K562 (cell line): ENCODE measurements around the gene CEP170. TPM values are rescaled to one million over a fixed set of nuclear protein-coding genes. Genes with fewer than 3 reads are reported as not detected.

Experiments
- ATAC-seq: fragments of 200-7000 bp; cut with Tn5 transposase; 3 replicates; pipeline ENCODE4 v1.9.1; 2020; ENCODE audit warnings: moderate library complexity
- BruUV-seq: library from RNA; stranded (reverse); fragments of 400-500 nt; replicated peaks from 2 replicates; lab custom pipeline; 2021; lab: Mats Ljungman, UMichigan
- CTCF ChIA-PET: fragments of 300-600 bp; formaldehyde crosslinking; extraction: SDS; loops from one replicate; lab custom pipeline; 2021; ENCODE audit warnings: low intra/inter-chr PET ratio; lab: Yijun Ruan, JAX
- POLR2A ChIA-PET: fragments of 300-600, 350-650 bp; sonication (Branson Sonifier 250); formaldehyde crosslinking; extraction: SDS; loops from one replicate; lab custom pipeline; 2021; ENCODE audit warnings: antibody characterized with exemption, inconsistent platforms; lab: Yijun Ruan, JAX
- DNase-seq, 4 experiments: peaks; one replicate each; pipeline versions ENCODE4 v3.0.0 to v3.0.0-alpha.2; 2011 to 2018; ENCODE audit warnings: low spot score in 3 of 4, mixed read lengths in 3 of 4; ENCODE audit errors: extremely low read depth in 1 of 4
- FAIRE-seq: peaks from 2 replicates; lab custom pipeline; 2011; peaks lifted over from hg19 to GRCh38; lab: Jason Lieb, UNC
- H2AFZ ChIP-seq: 2 replicates; pipeline ENCODE4 v1.6.0; 2011; ENCODE audit warnings: low read depth, low read length, control low read depth, inconsistent platforms
- H3K27ac ChIP-seq: fragments of 200-600 bp; 3 replicates; pipeline ENCODE4 v1.8.0; 2011; ENCODE audit warnings: low read depth, mild to moderate bottlenecking, control low read depth, inconsistent platforms, low read length, moderate library complexity, mixed read lengths; ENCODE audit errors: extremely low read depth
- H3K27me3 ChIP-seq, 2 experiments: fragments of 300-600 bp in 1 of 2; 2 replicates in 1 of 2; 3 replicates in 1 of 2; pipeline versions ENCODE4 v1.6.0 to v1.8.0; 2011; ENCODE audit warnings: inconsistent platforms in 2 of 2, low read length in 2 of 2, mild to moderate bottlenecking in 1 of 2, mixed read lengths in 1 of 2, moderate library complexity in 1 of 2; ENCODE audit not compliant: control insufficient read depth in 2 of 2, insufficient read depth in 2 of 2
- H3K36me3 ChIP-seq: fragments of 300-600 bp; 3 replicates; pipeline ENCODE4 v1.8.0; 2011; ENCODE audit warnings: mild to moderate bottlenecking, low read length, inconsistent platforms; ENCODE audit not compliant: control insufficient read depth, insufficient read depth
- H3K4me1 ChIP-seq, 2 experiments: fragments of 200-600 bp in 1 of 2; replicated peaks in 1 of 2; 2 replicates in 1 of 2; 3 replicates in 1 of 2; pipeline versions ENCODE4 v1.5.1 to v1.8.0; 2011; ENCODE audit warnings: inconsistent platforms in 2 of 2, low read length in 2 of 2, mild to moderate bottlenecking in 1 of 2, mixed read lengths in 1 of 2, moderate library complexity in 1 of 2; ENCODE audit not compliant: control insufficient read depth in 2 of 2, insufficient read depth in 2 of 2
- H3K4me2 ChIP-seq: 2 replicates; pipeline ENCODE4 v1.6.1; 2011; ENCODE audit warnings: low read length, control low read depth, inconsistent platforms, mixed read lengths; ENCODE audit not compliant: insufficient read depth
- H3K4me3 ChIP-seq: fragments of 200-600 bp; sonication (generic), shearing (Covaris generic); 2 replicates; pipeline ENCODE4 v1.5.1; 2016; ENCODE audit warnings: control low read depth, inconsistent platforms
- H3K79me2 ChIP-seq: fragments of 200-600 bp; 3 replicates; pipeline ENCODE4 v1.8.0; 2011; ENCODE audit warnings: low read length, inconsistent platforms; ENCODE audit not compliant: control insufficient read depth, insufficient read depth
- H3K9ac ChIP-seq, 2 experiments: 2 replicates each; pipeline versions ENCODE4 v1.6.0 to v1.6.1; 2011; ENCODE audit warnings: low read depth in 2 of 2, low read length in 2 of 2, control low read depth in 1 of 2, inconsistent platforms in 1 of 2, mild to moderate bottlenecking in 1 of 2, mixed read lengths in 1 of 2; ENCODE audit not compliant: insufficient read depth in 1 of 2
- H3K9me1 ChIP-seq: one replicate; pipeline ENCODE4 v1.6.0; 2011; ENCODE audit warnings: inconsistent platforms, mild to moderate bottlenecking, low read length, moderate library complexity; ENCODE audit not compliant: control insufficient read depth, insufficient read depth
- H3K9me3 ChIP-seq: replicated peaks from 2 replicates; pipeline ENCODE4 v1.5.1; 2011; ENCODE audit warnings: low read depth, low read length, inconsistent platforms; ENCODE audit not compliant: control insufficient read depth, insufficient read depth
- H4K20me1 ChIP-seq: replicated peaks from 2 replicates; pipeline ENCODE4 v1.6.1; 2011; ENCODE audit warnings: low read length, inconsistent platforms, mixed read lengths; ENCODE audit not compliant: control insufficient read depth, insufficient read depth
- ARID1B ChIP-seq: fragments of 450-650 bp; IDR thresholded peaks from 2 replicates; pipeline ENCODE4 v1.6.1; 2016; ENCODE audit warnings: antibody characterized with exemption, mild to moderate bottlenecking, inconsistent platforms
- E2F1 ChIP-seq: sonication (generic); formaldehyde crosslinking; IDR thresholded peaks from 2 replicates; pipeline ENCODE4 v1.8.1; 2023; ENCODE audit warnings: mild to moderate bottlenecking, missing genetic modification reagents, moderate library complexity
- E2F6 ChIP-seq, 2 experiments: IDR thresholded peaks; 2 replicates each; pipeline ENCODE4 v1.6.1; 2011; ENCODE audit warnings: borderline replicate concordance in 1 of 2, control low read depth in 1 of 2, low read depth in 1 of 2, low read length in 1 of 2, mild to moderate bottlenecking in 1 of 2, mixed read lengths in 1 of 2, moderate library complexity in 1 of 2; ENCODE audit not compliant: insufficient read depth in 1 of 2, insufficient read length in 1 of 2, poor library complexity in 1 of 2, severe bottlenecking in 1 of 2; ENCODE audit errors: extremely low read depth in 1 of 2
- IFI16 ChIP-seq: fragments of 250-450 bp; sonication (Bioruptor Pico); IDR thresholded peaks from 2 replicates; pipeline ENCODE4 v2.1.2; 2022; ENCODE audit warnings: mild to moderate bottlenecking, inconsistent platforms
- MXI1 ChIP-seq: IDR thresholded peaks from 2 replicates; pipeline ENCODE4 v1.6.1; 2011; ENCODE audit warnings: low read depth, mild to moderate bottlenecking, improper control_type of control experiment, low read length
- NR4A1 ChIP-seq, 2 experiments: fragments of 250-450 bp in 1 of 2; fragments of 450-650 bp in 1 of 2; sonication (Bioruptor Pico) in 1 of 2; IDR thresholded peaks; 2 replicates each; pipeline versions ENCODE4 v1.4.0 to v1.6.1; 2016 to 2020; ENCODE audit warnings: mild to moderate bottlenecking in 2 of 2, missing compliant biosample characterization in 1 of 2, missing genetic modification characterization in 1 of 2, moderate library complexity in 1 of 2
- THRAP3 ChIP-seq: fragments of 450-650 bp; IDR thresholded peaks from 2 replicates; pipeline ENCODE4 v1.6.1; 2016; ENCODE audit warnings: mild to moderate bottlenecking, inconsistent platforms, borderline replicate concordance
- WGBS: fragments of 100-300 bp; shearing (Covaris generic); methylation state at CpG from one replicate; pipeline ENCODE4 v1.1.6; 2016; ENCODE audit warnings: low coverage, mixed read lengths; ENCODE audit not compliant: insufficient coverage; ENCODE audit errors: missing lambda C conversion rate; 5-methylcytosine and 5-hydroxymethylcytosine counted together
- in situ Hi-C: fragments of 300-500 bp; cut with MboI; formaldehyde crosslinking; loops from 4 replicates; pipeline ENCODE4 v1.15.0; 2018; ENCODE audit warnings: inconsistent platforms, mixed read lengths
- intact Hi-C: fragments of 100-400 bp; cut with micrococcal nuclease; formaldehyde crosslinking; loops from 2 replicates; pipeline ENCODE4 v1.14.2; 2022
- polyA plus RNA-seq, 8 experiments: library from polyadenylated mRNA; depleted of rRNA in 4 of 8; stranded (reverse) in 5 of 8; unstranded in 3 of 8; fragments of >200 nt; fragmentation: Nextera tagmentation in 2 of 8; fragmentation: Illumina TruSeq in 1 of 8; extraction: Ambion mirVana in 2 of 8; extraction: Trizol in 1 of 8; gene quantifications; 2 replicates each; pipeline versions ENCODE4 v1.2.1 to v1.2.3, GENCODE V29; 2011 to 2014; ENCODE audit warnings: inconsistent platforms in 1 of 8, missing spikeins in 1 of 8
- total RNA-seq, 7 experiments: library from RNA; depleted of rRNA in 6 of 7; stranded (reverse); fragments of >200 nt in 6 of 7; fragmentation: Illumina TruSeq in 2 of 7; extraction: Trizol in 2 of 7; gene quantifications; 2 replicates each; pipeline versions ENCODE4 v1.2.1 to v1.2.3, GENCODE V29; 2011 to 2021; ENCODE audit warnings: low replicate concordance in 1 of 7

The CEP170 gene
- total and polyA plus RNA-seq, 9 of the 15 experiments (the other 6 are each of a cell fraction or from before 2014, with no cell fraction given) = 22.6 to 110 (median 68.5) TPM

- FAIRE-seq = no peak
- 93% methylated on average over 5 of the region's 7 CpGs for WGBS
- no peak for ATAC-seq
- CTCF ChIA-PET = no interaction called here
- DNase-seq = no peak
- Histone ChIP-seq H3K4me2 (no peak overlapping the region), H3K9me1 (no peaks in the 10 kb centered on the region), H3K9ac (no peak overlapping the region), H3K27ac (no peak overlapping the region), H3K27me3 (no peaks in the 10 kb centered on the region), H3K9me3 (no peaks in the 10 kb centered on the region), H3K36me3 (no peaks in the 10 kb centered on the region), H2AFZ (no peak overlapping the region), H3K4me3 (no peak overlapping the region), H3K4me1 (peaks cover 7 to 9% of the 10 kb centered on the region in 2 experiments), H3K79me2 (peaks cover 44% of the 10 kb centered on the region), H4K20me1 (no peaks in the 10 kb centered on the region)
- in situ Hi-C loops (no loop called here), intact Hi-C loops (loop anchor here (5.0 kb wide), 1 partner anchor 1604 kb away; the partner anchor contains the start of gene HNRNPU)
- TF ChIP-seq NR4A1 (CRISPR knock-in tag; IDR thresholded peaks at IDR 0.05) (no peak), NR4A1 (tag; IDR thresholded peaks at IDR 0.05) (no peak), ARID1B (no peak), THRAP3 (no peak), E2F6 (IDR thresholded peaks at IDR 0.05; ENCODE audit: borderline replicate concordance in 1 of 2, extremely low read depth in 1 of 2, insufficient read depth in 1 of 2, insufficient read length in 1 of 2, low read depth in 1 of 2, low read length in 1 of 2, poor library complexity in 1 of 2, severe bottlenecking in 1 of 2) (no peak), IFI16 (CRISPR knock-in tag) (no peak), MXI1 (no peak), E2F1 (CRISPR knock-in tag) (no peak)
- no TSS peak for BruUV-seq
- POLR2A ChIA-PET = no interaction called here
Measured at GRCh38 chr1:243258731-243259130, 3.6 kb upstream of the CEP170 start.
